ENCODE measurements around the gene SMC2. TPM values are rescaled to one million over a fixed set of nuclear protein-coding genes. Genes with fewer than 3 reads are reported as not detected.

The SMC2 gene
- total RNA-seq, 1 experiment from 2014 or later, result 36.4 TPM

- Mint-ChIP-seq H3K27ac (ENCODE audit: unreplicated experiment) (no peak overlapping the region), H3K27me3 (ENCODE audit: insufficient read depth, unreplicated experiment) (no peaks in the 10 kb centered on the region), H3K4me3 (ENCODE audit: unreplicated experiment) (no peak overlapping the region), H3K36me3 (ENCODE audit: insufficient read depth, unreplicated experiment) (peaks cover 23% of the 10 kb centered on the region), H3K4me1 (ENCODE audit: low read depth, unreplicated experiment) (no peaks in the 10 kb centered on the region), H3K9me3 (ENCODE audit: unreplicated experiment) (no peaks in the 10 kb centered on the region)
- POLR2A ChIA-PET, result no interaction called here
- CTCF ChIA-PET, result no interaction called here
- no peak overlapping the region for H3K4me3 ChIP-seq (ENCODE audit: low read depth, low read length)
- no peak for DNase-seq
- no peaks in the 10 kb centered on the region for H3K36me3 ChIP-seq (ENCODE audit: control insufficient read depth, insufficient read depth, low read length)
- BruUV-seq (replicated peaks), result no TSS peak
- intact Hi-C loops (cut with micrococcal nuclease; ENCODE audit: unreplicated experiment), result no loop called here
- H3K27me3 ChIP-seq (replicated peaks; ENCODE audit: control insufficient read depth, insufficient read depth, low read length), result no peaks in the 10 kb centered on the region
- H3K4me1 ChIP-seq, result no peaks in the 10 kb centered on the region
- no peak for TF ChIP-seq CTCF (IDR thresholded peaks at IDR 0.05; ENCODE audit: insufficient read depth in 1 of 2, low read depth in 1 of 2, low read length in 1 of 2, severe bottlenecking in 1 of 2, unreplicated experiment in 1 of 2)
- no peaks in the 10 kb centered on the region for H3K9me3 ChIP-seq
These were observed 50.2 kb downstream of the SMC2 start for GRCh38 chr9:104144336-104144735.

- Mint-ChIP-seq H3K27me3 (ENCODE audit: insufficient read depth, unreplicated experiment) (no peaks in the 10 kb centered on the region), H3K36me3 (ENCODE audit: insufficient read depth, unreplicated experiment) (no peaks in the 10 kb centered on the region), H3K9me3 (ENCODE audit: unreplicated experiment) (no peaks in the 10 kb centered on the region), H3K4me3 (ENCODE audit: unreplicated experiment) (no peak overlapping the region), H3K4me1 (ENCODE audit: low read depth, unreplicated experiment) (no peaks in the 10 kb centered on the region), H3K27ac (ENCODE audit: unreplicated experiment) (no peak overlapping the region)
- no peaks in the 10 kb centered on the region for H3K9me3 ChIP-seq
- no peak for DNase-seq
- TF ChIP-seq CTCF (IDR thresholded peaks at IDR 0.05; ENCODE audit: insufficient read depth in 1 of 2, low read depth in 1 of 2, low read length in 1 of 2, severe bottlenecking in 1 of 2, unreplicated experiment in 1 of 2), result no peak
- no peak overlapping the region for H3K4me3 ChIP-seq (ENCODE audit: low read depth, low read length)
- CTCF ChIA-PET, result no interaction called here
- no peaks in the 10 kb centered on the region for H3K27me3 ChIP-seq (replicated peaks; ENCODE audit: control insufficient read depth, insufficient read depth, low read length)
- POLR2A ChIA-PET, result no interaction called here
- no TSS peak for BruUV-seq (replicated peaks)
- H3K4me1 ChIP-seq, result no peaks in the 10 kb centered on the region
- H3K36me3 ChIP-seq (ENCODE audit: control insufficient read depth, insufficient read depth, low read length), result no peaks in the 10 kb centered on the region
- intact Hi-C loops (cut with micrococcal nuclease; ENCODE audit: unreplicated experiment), result loop anchor here (10.0 kb wide), 1 partner anchor 322 kb away; no protein-coding TSS in a partner anchor
These were observed 79.0 kb downstream of the SMC2 start for GRCh38 chr9:104173067-104173466.

DNA sequence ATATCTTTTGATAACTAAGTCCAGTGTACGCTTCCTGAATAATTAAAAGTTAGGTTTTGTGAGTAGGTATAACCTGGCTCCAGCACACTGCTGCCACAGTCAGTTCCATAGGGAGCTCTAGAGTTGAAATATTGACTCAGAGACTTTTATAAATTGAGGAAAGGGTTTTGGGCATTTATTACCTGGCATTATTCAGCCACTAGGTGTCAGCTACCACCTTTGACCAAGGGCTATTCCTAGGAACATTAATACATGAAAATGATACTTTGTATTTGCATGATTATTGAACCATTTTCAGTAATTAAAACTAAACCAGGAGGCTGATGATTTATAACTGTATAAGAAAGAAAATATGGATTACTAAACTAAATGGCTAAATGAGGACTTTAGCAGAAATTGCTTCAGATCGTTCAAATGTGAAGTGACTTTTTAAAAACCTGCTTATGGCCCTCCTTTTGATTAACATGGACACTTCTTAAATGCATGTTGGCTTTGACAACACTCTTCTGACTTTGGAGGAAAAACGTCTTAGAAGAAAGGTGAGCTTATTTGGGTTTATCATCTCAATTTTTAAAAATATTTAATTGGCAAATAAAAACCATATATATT, 83.0 kb downstream of the SMC2 start:
- Histone ChIP-seq H3K9me3 (no peaks in the 10 kb centered on the region), H3K4me3 (ENCODE audit: low read depth, low read length) (no peak overlapping the region), H3K4me1 (no peaks in the 10 kb centered on the region), H3K27me3 (replicated peaks; ENCODE audit: control insufficient read depth, insufficient read depth, low read length) (no peaks in the 10 kb centered on the region), H3K36me3 (ENCODE audit: control insufficient read depth, insufficient read depth, low read length) (no peaks in the 10 kb centered on the region)
- ChIA-PET POLR2A (no interaction called here), CTCF (interaction anchor here (1.5 to 2.2 kb wide), 2 partner anchors 209 to 318 kb away, joined by 7 to 11 read pairs; no protein-coding TSS in a partner anchor)
- Mint-ChIP-seq H3K27ac (ENCODE audit: unreplicated experiment) (no peak overlapping the region), H3K36me3 (ENCODE audit: insufficient read depth, unreplicated experiment) (no peaks in the 10 kb centered on the region), H3K9me3 (ENCODE audit: unreplicated experiment) (no peaks in the 10 kb centered on the region), H3K27me3 (ENCODE audit: insufficient read depth, unreplicated experiment) (no peaks in the 10 kb centered on the region), H3K4me1 (ENCODE audit: low read depth, unreplicated experiment) (no peaks in the 10 kb centered on the region), H3K4me3 (ENCODE audit: unreplicated experiment) (no peak overlapping the region)
- BruUV-seq (replicated peaks), result no TSS peak
- peak in 1 of 2 experiments; percentile 7 for DNase-seq
- peak; percentile 34 to 36 for TF ChIP-seq CTCF (IDR thresholded peaks at IDR 0.05; ENCODE audit: insufficient read depth in 1 of 2, low read depth in 1 of 2, low read length in 1 of 2, severe bottlenecking in 1 of 2, unreplicated experiment in 1 of 2)
- intact Hi-C loops (cut with micrococcal nuclease; ENCODE audit: unreplicated experiment), result loop anchor here (1.0 to 10.0 kb wide), 4 partner anchors 209 to 566 kb away; no protein-coding TSS in a partner anchor

Data from Caco-2 (cell line).